ENCODE results near the gene TENT4B.
"Not testable (repeated sequence)": the region's sequence is repeated elsewhere in the genome, so short reads cannot be mapped to it uniquely, and the experiment has no call there.

TENT4B gene

GRCh38 chr16:50238868-50239301 is 85.8 kb downstream of the TENT4B start:
- DNase-seq: no peak

- not testable (repeated sequence) for DNase-seq
These were observed 89.9 kb downstream of the TENT4B start for GRCh38 chr16:50243024-50243423.

- DNase-seq: no peak
These were observed 91.0 kb downstream of the TENT4B start for GRCh38 chr16:50244140-50244503.

GRCh38 chr16:50244504-50245416 is 91.7 kb downstream of the TENT4B start:
- DNase-seq: no peak

- DNase-seq: peak in 2 of 5 donors; percentile 36 to 84
These were observed 92.6 kb downstream of the TENT4B start for GRCh38 chr16:50245417-50246298.

GRCh38 chr16:50246299-50247122 is 93.4 kb downstream of the TENT4B start:
- DNase-seq: no peak

- no peak for DNase-seq
These were observed 94.2 kb downstream of the TENT4B start for GRCh38 chr16:50247123-50247905.

- no peak for DNase-seq
These were observed 95.0 kb downstream of the TENT4B start for GRCh38 chr16:50247906-50248608.

GRCh38 chr16:50248845-50249244 is 95.7 kb downstream of the TENT4B start:
- no peak for DNase-seq

- no peak for DNase-seq
These were observed 98.4 kb downstream of the TENT4B start for GRCh38 chr16:50251375-50252081.

GRCh38 chr16:50252082-50252611 is 99.0 kb downstream of the TENT4B start:
- no peak for DNase-seq

- DNase-seq: no peak
These were observed 99.9 kb downstream of the TENT4B start for GRCh38 chr16:50252874-50253513.

- DNase-seq: no peak
These were observed 100.4 kb downstream of the TENT4B start for GRCh38 chr16:50253514-50253910.

GRCh38 chr16:50254072-50254471 is 101.0 kb downstream of the TENT4B start:
- DNase-seq: no peak

- DNase-seq: no peak
These were observed 102.4 kb downstream of the TENT4B start for GRCh38 chr16:50255538-50255937.

- no peak for DNase-seq
These were observed 103.5 kb downstream of the TENT4B start for GRCh38 chr16:50256604-50257003.

- DNase-seq: no peak
These were observed 104.8 kb downstream of the TENT4B start for GRCh38 chr16:50257876-50258275.

GRCh38 chr16:50259334-50260205 is 106.5 kb downstream of the TENT4B start:
- DNase-seq: no peak

All from T-helper 1 cell (primary cell).